Stomach (tissue), 9 donors: ENCODE results near the gene KRT4. TPM values are rescaled to one million over a fixed set of nuclear protein-coding genes. Genes with fewer than 3 reads are reported as not detected.

Experiments used
- DNase-seq, 2 donors: peaks; one replicate each; pipeline versions ENCODE4 v3.0.0 to v3.0.0-alpha.2; 2013 to 2019
- H3K27ac ChIP-seq, 5 donors: fragments of 200-600 bp in 4 of 5; sonication (generic) in 4 of 5; one replicate each; pipeline ENCODE4 v1.5.1; 2013 to 2019; ENCODE audit warnings: mild to moderate bottlenecking in 1 of 5, moderate library complexity in 1 of 5
- H3K27me3 ChIP-seq, 3 donors: fragments of 200-600 bp; sonication (generic); one replicate each; pipeline ENCODE4 v1.5.1; 2017 to 2019; ENCODE audit warnings: mixed run types in 1 of 3
- H3K36me3 ChIP-seq, 4 donors: fragments of 200-600 bp; sonication (generic); 1 replicate in 3 of 4; 2 replicates in 1 of 4; pipeline ENCODE4 v1.5.1; 2016 to 2019
- H3K4me1 ChIP-seq, 4 donors: fragments of 200-600 bp; sonication (generic); one replicate each; pipeline ENCODE4 v1.5.1; 2016 to 2019
- H3K4me3 ChIP-seq, 4 donors: fragments of 200-600 bp; sonication (generic) in 3 of 4; one replicate each; pipeline ENCODE4 v1.5.1; 2016 to 2019; ENCODE audit warnings: mild to moderate bottlenecking in 1 of 4
- H3K9me3 ChIP-seq, 4 donors: fragments of 200-600 bp; sonication (generic); one replicate each; pipeline ENCODE4 v1.5.1; 2016 to 2019
- EP300 ChIP-seq: sonication (generic); formaldehyde crosslinking; IDR thresholded peaks from one replicate; pipeline ENCODE4 v1.6.1; 2017; ENCODE audit warnings: antibody characterized with exemption
- POLR2A ChIP-seq, 4 donors: fragments of 450-650 bp; IDR thresholded peaks; one replicate each; pipeline ENCODE4 v1.6.1; 2016; ENCODE audit warnings: antibody characterized with exemption in 4 of 4, control low read depth in 2 of 4, mild to moderate bottlenecking in 1 of 4, moderate library complexity in 1 of 4
- POLR2AphosphoS5 ChIP-seq, 3 donors: sonication (generic); formaldehyde crosslinking; IDR thresholded peaks; one replicate each; pipeline ENCODE4 v1.6.1; 2016; ENCODE audit warnings: antibody characterized with exemption in 3 of 3
- WGBS, 5 donors: extraction: QIAGEN DNeasy Blood & Tissue Kit in 3 of 5; methylation state at CpG; one replicate each; pipeline versions ENCODE4 v1.1.5 to v1.1.7; 2013 to 2018; 5-methylcytosine and 5-hydroxymethylcytosine counted together
- intact Hi-C: fragments of 100-400 bp; cut with DNase I; formaldehyde crosslinking; loops from one replicate; pipeline ENCODE4 v1.15.1; 2023; ENCODE audit warnings: low total_unique reads
- polyA plus RNA-seq, 3 donors: library from polyadenylated mRNA; stranded (reverse); fragments of 200-250 nt; gene quantifications; one replicate each; pipeline ENCODE4 v1.2.3, GENCODE V29; 2013
- total RNA-seq, 5 donors: library from RNA; depleted of rRNA; stranded (reverse); fragments of >200 nt; gene quantifications; one replicate each; pipeline versions ENCODE4 v1.1.0 to v1.2.3, GENCODE V29; 2014 to 2016
- TF ChIP-seq, protein P1 (sequence below), 7 experiments: fragments of 450-650 bp in 4 of 7; fragments of 200-600 bp in 3 of 7; sonication (generic) in 3 of 7; IDR thresholded peaks; one replicate each; pipeline ENCODE4 v1.5.1; 2016 to 2019; ENCODE audit warnings: antibody characterized with exemption in 7 of 7, control low read depth in 2 of 7, mild to moderate bottlenecking in 1 of 7
- donor health status: healthy with polysubstance abuse.
- donor health status: Bipolar disorder and iron deficiency.
- donor health status: healthy.

Gene KRT4
- total and polyA plus RNA-seq, 8 donors: 5.1 to 2,693 (median 11.2) TPM; not detected in 4

- no peak for TF ChIP-seq POLR2AphosphoS5 (IDR thresholded peaks at IDR 0.05)
- TF ChIP-seq EP300: no peak
- TF ChIP-seq POLR2A (IDR thresholded peaks at IDR 0.05): no peak
- TF ChIP-seq, protein P1, sequence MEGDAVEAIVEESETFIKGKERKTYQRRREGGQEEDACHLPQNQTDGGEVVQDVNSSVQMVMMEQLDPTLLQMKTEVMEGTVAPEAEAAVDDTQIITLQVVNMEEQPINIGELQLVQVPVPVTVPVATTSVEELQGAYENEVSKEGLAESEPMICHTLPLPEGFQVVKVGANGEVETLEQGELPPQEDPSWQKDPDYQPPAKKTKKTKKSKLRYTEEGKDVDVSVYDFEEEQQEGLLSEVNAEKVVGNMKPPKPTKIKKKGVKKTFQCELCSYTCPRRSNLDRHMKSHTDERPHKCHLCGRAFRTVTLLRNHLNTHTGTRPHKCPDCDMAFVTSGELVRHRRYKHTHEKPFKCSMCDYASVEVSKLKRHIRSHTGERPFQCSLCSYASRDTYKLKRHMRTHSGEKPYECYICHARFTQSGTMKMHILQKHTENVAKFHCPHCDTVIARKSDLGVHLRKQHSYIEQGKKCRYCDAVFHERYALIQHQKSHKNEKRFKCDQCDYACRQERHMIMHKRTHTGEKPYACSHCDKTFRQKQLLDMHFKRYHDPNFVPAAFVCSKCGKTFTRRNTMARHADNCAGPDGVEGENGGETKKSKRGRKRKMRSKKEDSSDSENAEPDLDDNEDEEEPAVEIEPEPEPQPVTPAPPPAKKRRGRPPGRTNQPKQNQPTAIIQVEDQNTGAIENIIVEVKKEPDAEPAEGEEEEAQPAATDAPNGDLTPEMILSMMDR (IDR thresholded peaks at IDR 0.05): no peak
Measured at GRCh38 chr12:52827499-52828090, 13.7 kb upstream of the KRT4 start.

DNA sequence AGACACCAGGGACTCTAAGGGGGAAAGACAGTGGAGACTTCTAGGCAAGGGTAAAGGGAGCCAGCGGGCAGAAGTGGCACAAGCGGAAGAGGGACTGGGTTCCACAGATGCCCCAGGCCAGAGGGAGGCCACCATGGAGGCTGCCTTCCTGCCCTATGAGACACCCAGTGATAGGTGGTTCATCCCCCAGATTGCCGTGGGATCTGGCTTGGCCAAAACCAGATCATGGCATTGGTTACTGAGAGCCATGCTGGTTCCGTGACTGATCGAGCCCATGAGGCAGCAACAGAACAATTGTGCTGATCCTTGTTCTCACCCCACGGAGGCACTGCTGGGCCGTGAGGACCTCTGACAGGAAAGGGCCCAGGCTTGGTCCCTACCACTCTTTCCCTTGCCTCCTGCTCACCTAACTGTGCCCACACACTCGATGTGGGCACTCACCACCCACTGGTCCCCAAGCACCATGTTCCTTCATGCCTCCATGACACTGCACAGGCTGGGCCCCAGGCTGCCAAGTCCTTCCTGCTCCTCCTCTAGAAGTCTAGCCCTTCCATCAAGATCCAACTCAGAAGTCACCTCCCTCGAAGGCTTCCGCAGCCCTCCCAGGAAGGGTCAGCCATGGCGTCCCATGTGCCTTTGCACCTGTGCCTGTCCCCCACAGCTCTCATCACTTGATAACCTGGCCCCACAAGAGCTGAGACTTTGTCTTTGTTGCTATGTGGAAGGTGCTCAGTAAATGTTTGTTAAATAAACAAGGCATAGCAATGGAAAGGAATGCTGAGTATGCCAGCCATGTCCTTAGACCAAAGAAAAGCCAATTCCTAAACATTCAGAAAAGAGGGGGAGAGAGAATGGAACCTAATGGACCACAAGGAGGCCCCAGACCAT is 12.9 kb upstream of the KRT4 start:
- WGBS, 5 donors: 87 to 93% (median 90%) methylated on average over 11 of the region's 11 CpGs
- H3K27me3 ChIP-seq: peaks cover 0 to 9% (median 0%) of the 10 kb centered on the region in 3 donors
- intact Hi-C loops: no loop called here
- no peaks in the 10 kb centered on the region for H3K36me3 ChIP-seq
- H3K4me1 ChIP-seq: peaks cover 0 to 9% (median 0%) of the 10 kb centered on the region in 4 donors
- H3K9me3 ChIP-seq: no peaks in the 10 kb centered on the region
- DNase-seq: no peak
- TF ChIP-seq POLR2A (IDR thresholded peaks at IDR 0.05) (no peak), POLR2AphosphoS5 (IDR thresholded peaks at IDR 0.05) (no peak)
- TF ChIP-seq, protein P1 (IDR thresholded peaks at IDR 0.05): no peak
- no peak overlapping the region for H3K4me3 ChIP-seq
- no peak overlapping the region for H3K27ac ChIP-seq

More at GRCh38 chr12:52827499-52828090, 13.7 kb upstream of the KRT4 start:
- WGBS, 5 donors: 72 to 90% (median 82%) methylated on average over 6 of the region's 6 CpGs
- Histone ChIP-seq H3K36me3 (no peaks in the 10 kb centered on the region), H3K27ac (no peak overlapping the region), H3K27me3 (peaks cover 0 to 9% (median 0%) of the 10 kb centered on the region in 3 donors), H3K4me3 (no peak overlapping the region), H3K4me1 (peaks cover 0 to 1% (median 0%) of the 10 kb centered on the region in 4 donors), H3K9me3 (no peaks in the 10 kb centered on the region)
- DNase-seq: no peak
- intact Hi-C loops: no loop called here

DNA sequence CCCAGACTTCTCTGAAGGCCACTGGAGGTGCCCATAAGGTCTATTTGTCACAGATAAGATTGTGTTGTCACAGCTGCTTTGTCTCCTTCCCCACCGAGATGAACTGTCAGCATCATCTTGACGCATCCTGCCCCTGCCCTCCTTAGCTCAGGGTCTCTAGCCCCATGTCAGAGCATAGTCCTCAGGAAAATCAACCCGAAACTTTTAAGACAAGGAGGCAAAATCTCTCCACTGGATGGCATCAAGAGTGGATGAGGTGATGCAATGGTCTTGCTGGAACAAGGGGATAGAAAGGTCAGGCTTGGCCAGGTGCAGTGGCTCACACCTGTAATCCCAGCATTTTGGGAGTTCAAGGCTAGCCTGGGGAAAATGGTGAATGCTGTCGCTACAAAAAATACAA is 12.0 kb upstream of the KRT4 start:
- Histone ChIP-seq H3K4me3 (no peak overlapping the region), H3K4me1 (peaks cover 0 to 10% (median 0%) of the 10 kb centered on the region in 4 donors), H3K27ac (no peak overlapping the region), H3K36me3 (no peaks in the 10 kb centered on the region), H3K9me3 (no peaks in the 10 kb centered on the region), H3K27me3 (peaks cover 0 to 9% (median 0%) of the 10 kb centered on the region in 3 donors)
- intact Hi-C loops: no loop called here
- 64 to 73% (median 73%) methylated on average over 4 of the region's 4 CpGs for WGBS, 5 donors
- TF ChIP-seq POLR2A (IDR thresholded peaks at IDR 0.05) (no peak), POLR2AphosphoS5 (IDR thresholded peaks at IDR 0.05) (no peak), EP300 (no peak)
- TF ChIP-seq, protein P1 (IDR thresholded peaks at IDR 0.05): no peak
- DNase-seq: no peak

DNA sequence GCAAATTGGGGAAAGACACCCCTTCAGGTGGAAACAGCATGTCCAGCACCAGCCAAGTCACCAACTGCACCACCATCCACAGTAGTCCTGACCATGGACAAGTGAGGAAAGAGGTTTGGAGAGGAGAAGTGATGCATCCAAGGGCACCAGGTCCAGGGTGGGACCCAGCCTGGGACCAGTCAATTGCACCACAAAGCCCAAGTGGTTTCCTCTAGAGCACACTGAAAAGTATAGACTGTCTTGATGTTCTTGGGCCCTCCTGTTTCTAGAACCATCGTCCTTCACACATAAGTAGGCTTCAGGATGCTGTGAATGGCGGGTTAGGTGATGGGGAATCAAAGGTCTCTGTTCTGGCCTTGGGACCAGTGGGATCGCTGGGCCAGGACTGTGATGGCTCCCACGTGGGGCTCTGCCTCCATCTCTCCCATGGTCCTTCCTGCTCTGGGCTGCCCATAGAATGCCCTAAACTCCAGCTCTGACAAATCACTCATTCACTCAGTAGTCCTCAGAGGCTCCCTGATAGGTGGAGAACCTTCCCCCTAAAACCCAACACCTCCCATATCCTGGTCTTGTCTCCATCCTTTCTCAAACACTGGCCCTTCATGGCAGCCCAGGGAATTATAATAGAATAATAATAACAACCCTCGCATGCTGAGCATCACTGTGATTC is 11.0 kb upstream of the KRT4 start:
- H3K9me3 ChIP-seq: no peaks in the 10 kb centered on the region
- H3K4me1 ChIP-seq: peaks cover 0 to 10% (median 0%) of the 10 kb centered on the region in 4 donors
- no peaks in the 10 kb centered on the region for H3K36me3 ChIP-seq
- DNase-seq: no peak
- peaks cover 0 to 15% (median 0%) of the 10 kb centered on the region in 3 donors for H3K27me3 ChIP-seq
- no peak overlapping the region for H3K27ac ChIP-seq
- TF ChIP-seq, protein P1 (IDR thresholded peaks at IDR 0.05): no peak
- no peak for TF ChIP-seq POLR2AphosphoS5 (IDR thresholded peaks at IDR 0.05)
- no peak for TF ChIP-seq EP300
- TF ChIP-seq POLR2A (IDR thresholded peaks at IDR 0.05): no peak
- H3K4me3 ChIP-seq: no peak overlapping the region
- 81 to 92% (median 89%) methylated on average over 5 of the region's 5 CpGs for WGBS, 5 donors
- intact Hi-C loops: no loop called here
